ENCODE data around the gene MYLK4. TPM values are rescaled to one million over a fixed set of nuclear protein-coding genes. Genes with fewer than 3 reads are reported as not detected.

MYLK4 gene
- total RNA-seq, 1 experiment from 2014 or later, result 0.73 TPM

GRCh38 chr6:2643935-2644539 is 106.7 kb downstream of the MYLK4 start:
- no TSS peak for BruUV-seq (replicated peaks)
- Mint-ChIP-seq H3K36me3 (ENCODE audit: insufficient read depth, unreplicated experiment) (no peaks in the 10 kb centered on the region), H3K27ac (ENCODE audit: unreplicated experiment) (no peak overlapping the region), H3K4me1 (ENCODE audit: low read depth, unreplicated experiment) (no peaks in the 10 kb centered on the region), H3K9me3 (ENCODE audit: low read depth, unreplicated experiment) (no peaks in the 10 kb centered on the region), H3K27me3 (ENCODE audit: unreplicated experiment) (peaks cover 31% of the 10 kb centered on the region), H3K4me3 (ENCODE audit: low read depth, unreplicated experiment) (no peak overlapping the region)
- DNase-seq, result no peak
- CTCF ChIA-PET, result no interaction called here
- intact Hi-C loops (cut with micrococcal nuclease; ENCODE audit: unreplicated experiment), result no loop called here
- TF ChIP-seq CTCF (IDR thresholded peaks at IDR 0.05; ENCODE audit: unreplicated experiment), result no peak

GRCh38 chr6:2643130-2643529 is 107.6 kb downstream of the MYLK4 start:
- H3K9me3 Mint-ChIP-seq (ENCODE audit: low read depth, unreplicated experiment), result no peaks in the 10 kb centered on the region
- no peak for DNase-seq
- no peak overlapping the region for H3K4me3 Mint-ChIP-seq (ENCODE audit: low read depth, unreplicated experiment)
- H3K27me3 Mint-ChIP-seq (ENCODE audit: unreplicated experiment), result peaks cover 36% of the 10 kb centered on the region
- no peak overlapping the region for H3K27ac Mint-ChIP-seq (ENCODE audit: unreplicated experiment)
- TF ChIP-seq CTCF (IDR thresholded peaks at IDR 0.05; ENCODE audit: unreplicated experiment), result no peak
- no peaks in the 10 kb centered on the region for H3K4me1 Mint-ChIP-seq (ENCODE audit: low read depth, unreplicated experiment)
- intact Hi-C loops (cut with micrococcal nuclease; ENCODE audit: unreplicated experiment), result no loop called here
- BruUV-seq (replicated peaks), result no TSS peak
- H3K36me3 Mint-ChIP-seq (ENCODE audit: insufficient read depth, unreplicated experiment), result no peaks in the 10 kb centered on the region
- CTCF ChIA-PET, result no interaction called here

- no peak for TF ChIP-seq CTCF (IDR thresholded peaks at IDR 0.05; ENCODE audit: unreplicated experiment)
- Mint-ChIP-seq H3K9me3 (ENCODE audit: low read depth, unreplicated experiment) (no peaks in the 10 kb centered on the region), H3K27ac (ENCODE audit: unreplicated experiment) (no peak overlapping the region), H3K4me3 (ENCODE audit: low read depth, unreplicated experiment) (no peak overlapping the region), H3K27me3 (ENCODE audit: unreplicated experiment) (peaks cover 36% of the 10 kb centered on the region), H3K4me1 (ENCODE audit: low read depth, unreplicated experiment) (no peaks in the 10 kb centered on the region), H3K36me3 (ENCODE audit: insufficient read depth, unreplicated experiment) (no peaks in the 10 kb centered on the region)
- CTCF ChIA-PET, result no interaction called here
- DNase-seq, result no peak
- intact Hi-C loops (cut with micrococcal nuclease; ENCODE audit: unreplicated experiment), result no loop called here
- no TSS peak for BruUV-seq (replicated peaks)
Measured at GRCh38 chr6:2641044-2641725, 109.5 kb downstream of the MYLK4 start.

GRCh38 chr6:2640551-2640950 is 110.2 kb downstream of the MYLK4 start:
- H3K4me1 Mint-ChIP-seq (ENCODE audit: low read depth, unreplicated experiment), result no peaks in the 10 kb centered on the region
- no peak for TF ChIP-seq CTCF (IDR thresholded peaks at IDR 0.05; ENCODE audit: unreplicated experiment)
- H3K27me3 Mint-ChIP-seq (ENCODE audit: unreplicated experiment), result peaks cover 36% of the 10 kb centered on the region
- CTCF ChIA-PET, result no interaction called here
- intact Hi-C loops (cut with micrococcal nuclease; ENCODE audit: unreplicated experiment), result no loop called here
- H3K4me3 Mint-ChIP-seq (ENCODE audit: low read depth, unreplicated experiment), result no peak overlapping the region
- H3K36me3 Mint-ChIP-seq (ENCODE audit: insufficient read depth, unreplicated experiment), result no peaks in the 10 kb centered on the region
- H3K9me3 Mint-ChIP-seq (ENCODE audit: low read depth, unreplicated experiment), result no peaks in the 10 kb centered on the region
- no peak overlapping the region for H3K27ac Mint-ChIP-seq (ENCODE audit: unreplicated experiment)
- no TSS peak for BruUV-seq (replicated peaks)
- no peak for DNase-seq
